Activated CD4-positive, alpha-beta T cell treated with anti-CD3 and anti-CD28 coated beads for 4 hours (primary cell): ENCODE measurements around the gene STK36.

Experiments
- DNase-seq, 2 donors: peaks; one replicate each; pipeline ENCODE4 v3.0.0-alpha.2; 2020

STK36 gene

GRCh38 chr2:218748741-218749441 is 77.0 kb downstream of the STK36 start:
- no peak for DNase-seq
